Tibial nerve (tissue), 3 donors: Measurements from ENCODE around the gene ANO1.

Source experiments
- CTCF ChIP-seq, 5 experiments: fragments of 200-600 bp in 3 of 5; fragments of 450-650 bp in 2 of 5; sonication (generic) in 3 of 5; IDR thresholded peaks; one replicate each; pipeline ENCODE4 v1.5.1; 2016 to 2019; ENCODE audit warnings: antibody characterized with exemption in 5 of 5, mild to moderate bottlenecking in 3 of 5, moderate library complexity in 2 of 5
- POLR2A ChIP-seq, 2 donors: fragments of 450-650 bp; IDR thresholded peaks; one replicate each; pipeline ENCODE4 v1.6.1; 2017; ENCODE audit warnings: antibody characterized with exemption in 2 of 2, mild to moderate bottlenecking in 2 of 2, moderate library complexity in 2 of 2

GRCh38 chr11:70155386-70155785 lies 77.3 kb downstream of the ANO1 start:
- no peak for TF ChIP-seq POLR2A (IDR thresholded peaks at IDR 0.05)
- no peak for TF ChIP-seq CTCF (IDR thresholded peaks at IDR 0.05)
